WTC11 (cell line): ENCODE data around the gene TNS3. TPM values are rescaled to one million over a fixed set of nuclear protein-coding genes. Genes with fewer than 3 reads are reported as not detected.
A peak's percentile ranks its signal among the peaks of the same experiment; 100 is the strongest.

Source experiments
- ATAC-seq: fragments of 200-7000 bp; cut with Tn5 transposase; 2 replicates; pipeline ENCODE4 v1.10.0; 2021; ENCODE audit warnings: mild to moderate bottlenecking, moderate library complexity
- CTCF ChIA-PET: fragments of 300-600 bp; sonication (Branson Sonifier 250); formaldehyde crosslinking; loops from one replicate; lab custom pipeline; 2021; ENCODE audit warnings: antibody characterized with exemption; lab: Charles Lee
- POLR2A ChIA-PET: fragments of 350-600 bp; sonication (Branson Sonifier 250); formaldehyde crosslinking; loops from one replicate; lab custom pipeline; 2021; ENCODE audit warnings: antibody characterized with exemption; lab: Charles Lee
- DNase-seq: peaks from one replicate; pipeline ENCODE4 v3.0.0; 2021; ENCODE audit warnings: low spot score
- H3K27ac Mint-ChIP-seq: 2 replicates; pipeline ENCODE4 v1.8.0; 2021; ENCODE audit warnings: mixed read lengths
- H3K27me3 Mint-ChIP-seq: 2 replicates; pipeline ENCODE4 v1.8.0; 2021; ENCODE audit warnings: low read depth, mild to moderate bottlenecking, moderate library complexity, mixed read lengths
- H3K36me3 Mint-ChIP-seq: 2 replicates; pipeline ENCODE4 v1.8.0; 2021; ENCODE audit warnings: mixed read lengths
- H3K4me1 Mint-ChIP-seq: 2 replicates; pipeline ENCODE4 v1.8.0; 2022; ENCODE audit warnings: mixed read lengths
- H3K4me3 Mint-ChIP-seq: 2 replicates; pipeline ENCODE4 v1.8.0; 2021; ENCODE audit warnings: mild to moderate bottlenecking, moderate library complexity, mixed read lengths
- H3K9me3 Mint-ChIP-seq: 2 replicates; pipeline ENCODE4 v1.8.0; 2021; ENCODE audit warnings: mixed read lengths
- ATF3 ChIP-seq: sonication (generic); formaldehyde crosslinking; conservative IDR thresholded peaks from 2 replicates; pipeline ENCODE4 v1.8.1; 2022; ENCODE audit warnings: mild to moderate bottlenecking, missing genetic modification reagents
- GABPB1 ChIP-seq: sonication (generic); formaldehyde crosslinking; IDR thresholded peaks from 2 replicates; pipeline ENCODE4 v1.8.1; 2023; ENCODE audit warnings: mild to moderate bottlenecking, missing genetic modification reagents
- GTF2I ChIP-seq: fragments of 250-450 bp; sonication (Bioruptor Pico); conservative IDR thresholded peaks from 2 replicates; pipeline ENCODE4 v1.4.0; 2021; ENCODE audit warnings: mild to moderate bottlenecking
- MYBL2 ChIP-seq: sonication (generic); formaldehyde crosslinking; IDR thresholded peaks from 2 replicates; pipeline ENCODE4 v1.8.1; 2023; ENCODE audit warnings: mild to moderate bottlenecking, moderate library complexity, missing genetic modification reagents
- SOX15 ChIP-seq: fragments of 250-450 bp; sonication (Bioruptor Pico); IDR thresholded peaks from 2 replicates; pipeline ENCODE4 v1.9.0; 2021; ENCODE audit warnings: mild to moderate bottlenecking
- TEAD1 ChIP-seq: sonication (generic); formaldehyde crosslinking; IDR thresholded peaks from 2 replicates; pipeline ENCODE4 v1.8.0; 2022; ENCODE audit warnings: mild to moderate bottlenecking, missing genetic modification reagents
- ZBTB43 ChIP-seq: sonication (generic); formaldehyde crosslinking; IDR thresholded peaks from 2 replicates; pipeline ENCODE4 v1.8.1; 2023; ENCODE audit warnings: mild to moderate bottlenecking, missing genetic modification reagents
- ZMAT4 ChIP-seq: fragments of 250-450 bp; sonication (Bioruptor Pico); IDR thresholded peaks from 2 replicates; pipeline ENCODE4 v1.9.0; 2021; ENCODE audit warnings: mild to moderate bottlenecking
- ZNF138 ChIP-seq: sonication (generic); formaldehyde crosslinking; conservative IDR thresholded peaks from 2 replicates; pipeline ENCODE4 v1.8.1; 2022; ENCODE audit warnings: mild to moderate bottlenecking, moderate library complexity, missing genetic modification reagents
- ZNF425 ChIP-seq: fragments of 250-450 bp; sonication (Bioruptor Pico); conservative IDR thresholded peaks from 2 replicates; pipeline ENCODE4 v1.9.0; 2021; ENCODE audit warnings: mild to moderate bottlenecking
- total RNA-seq: library from RNA; stranded (reverse); gene quantifications from 3 replicates; pipeline ENCODE4 v1.2.3, GENCODE V29; 2021
- TF ChIP-seq, protein P1 (sequence below): sonication (generic); formaldehyde crosslinking; IDR thresholded peaks from 2 replicates; pipeline ENCODE4 v1.8.0; 2022; ENCODE audit warnings: missing genetic modification reagents
- TF ChIP-seq, protein P2 (sequence below): fragments of 250-450 bp; sonication (Bioruptor Pico); IDR thresholded peaks from 2 replicates; pipeline ENCODE4 v1.9.0; 2021; ENCODE audit warnings: mild to moderate bottlenecking, borderline replicate concordance
- TF ChIP-seq, protein P3 (sequence below): sonication (generic); formaldehyde crosslinking; IDR thresholded peaks from 2 replicates; pipeline ENCODE4 v1.8.0; 2022; ENCODE audit warnings: mild to moderate bottlenecking, missing genetic modification reagents

Gene TNS3
- total RNA-seq, 1 experiment from 2014 or later, result 37.7 TPM

DNA sequence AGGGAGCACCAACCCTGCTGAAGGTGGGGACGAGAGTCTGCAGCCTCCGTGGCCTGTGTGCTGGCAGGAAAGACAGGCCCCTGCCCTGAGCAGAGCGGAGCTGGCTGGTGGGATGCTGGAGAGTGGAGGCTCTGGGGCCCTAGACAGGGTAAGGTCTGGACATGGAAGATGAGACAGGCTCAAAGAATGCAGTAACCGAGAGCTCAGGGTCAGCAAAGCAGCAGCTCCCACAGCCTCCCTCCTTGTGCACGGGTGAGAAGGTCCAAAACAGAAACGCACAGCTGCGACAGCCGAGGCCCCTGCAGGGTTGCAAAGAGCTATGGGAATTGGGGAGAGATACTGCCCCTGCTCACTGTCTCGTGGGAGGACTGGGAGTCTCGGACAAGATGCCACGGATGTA, 80.5 kb downstream of the TNS3 start (continued):
- TF ChIP-seq, protein P1, sequence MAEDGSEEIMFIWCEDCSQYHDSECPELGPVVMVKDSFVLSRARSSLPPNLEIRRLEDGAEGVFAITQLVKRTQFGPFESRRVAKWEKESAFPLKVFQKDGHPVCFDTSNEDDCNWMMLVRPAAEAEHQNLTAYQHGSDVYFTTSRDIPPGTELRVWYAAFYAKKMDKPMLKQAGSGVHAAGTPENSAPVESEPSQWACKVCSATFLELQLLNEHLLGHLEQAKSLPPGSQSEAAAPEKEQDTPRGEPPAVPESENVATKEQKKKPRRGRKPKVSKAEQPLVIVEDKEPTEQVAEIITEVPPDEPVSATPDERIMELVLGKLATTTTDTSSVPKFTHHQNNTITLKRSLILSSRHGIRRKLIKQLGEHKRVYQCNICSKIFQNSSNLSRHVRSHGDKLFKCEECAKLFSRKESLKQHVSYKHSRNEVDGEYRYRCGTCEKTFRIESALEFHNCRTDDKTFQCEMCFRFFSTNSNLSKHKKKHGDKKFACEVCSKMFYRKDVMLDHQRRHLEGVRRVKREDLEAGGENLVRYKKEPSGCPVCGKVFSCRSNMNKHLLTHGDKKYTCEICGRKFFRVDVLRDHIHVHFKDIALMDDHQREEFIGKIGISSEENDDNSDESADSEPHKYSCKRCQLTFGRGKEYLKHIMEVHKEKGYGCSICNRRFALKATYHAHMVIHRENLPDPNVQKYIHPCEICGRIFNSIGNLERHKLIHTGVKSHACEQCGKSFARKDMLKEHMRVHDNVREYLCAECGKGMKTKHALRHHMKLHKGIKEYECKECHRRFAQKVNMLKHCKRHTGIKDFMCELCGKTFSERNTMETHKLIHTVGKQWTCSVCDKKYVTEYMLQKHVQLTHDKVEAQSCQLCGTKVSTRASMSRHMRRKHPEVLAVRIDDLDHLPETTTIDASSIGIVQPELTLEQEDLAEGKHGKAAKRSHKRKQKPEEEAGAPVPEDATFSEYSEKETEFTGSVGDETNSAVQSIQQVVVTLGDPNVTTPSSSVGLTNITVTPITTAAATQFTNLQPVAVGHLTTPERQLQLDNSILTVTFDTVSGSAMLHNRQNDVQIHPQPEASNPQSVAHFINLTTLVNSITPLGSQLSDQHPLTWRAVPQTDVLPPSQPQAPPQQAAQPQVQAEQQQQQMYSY (CRISPR knock-in tag), result no peak
- TF ChIP-seq, protein P2, sequence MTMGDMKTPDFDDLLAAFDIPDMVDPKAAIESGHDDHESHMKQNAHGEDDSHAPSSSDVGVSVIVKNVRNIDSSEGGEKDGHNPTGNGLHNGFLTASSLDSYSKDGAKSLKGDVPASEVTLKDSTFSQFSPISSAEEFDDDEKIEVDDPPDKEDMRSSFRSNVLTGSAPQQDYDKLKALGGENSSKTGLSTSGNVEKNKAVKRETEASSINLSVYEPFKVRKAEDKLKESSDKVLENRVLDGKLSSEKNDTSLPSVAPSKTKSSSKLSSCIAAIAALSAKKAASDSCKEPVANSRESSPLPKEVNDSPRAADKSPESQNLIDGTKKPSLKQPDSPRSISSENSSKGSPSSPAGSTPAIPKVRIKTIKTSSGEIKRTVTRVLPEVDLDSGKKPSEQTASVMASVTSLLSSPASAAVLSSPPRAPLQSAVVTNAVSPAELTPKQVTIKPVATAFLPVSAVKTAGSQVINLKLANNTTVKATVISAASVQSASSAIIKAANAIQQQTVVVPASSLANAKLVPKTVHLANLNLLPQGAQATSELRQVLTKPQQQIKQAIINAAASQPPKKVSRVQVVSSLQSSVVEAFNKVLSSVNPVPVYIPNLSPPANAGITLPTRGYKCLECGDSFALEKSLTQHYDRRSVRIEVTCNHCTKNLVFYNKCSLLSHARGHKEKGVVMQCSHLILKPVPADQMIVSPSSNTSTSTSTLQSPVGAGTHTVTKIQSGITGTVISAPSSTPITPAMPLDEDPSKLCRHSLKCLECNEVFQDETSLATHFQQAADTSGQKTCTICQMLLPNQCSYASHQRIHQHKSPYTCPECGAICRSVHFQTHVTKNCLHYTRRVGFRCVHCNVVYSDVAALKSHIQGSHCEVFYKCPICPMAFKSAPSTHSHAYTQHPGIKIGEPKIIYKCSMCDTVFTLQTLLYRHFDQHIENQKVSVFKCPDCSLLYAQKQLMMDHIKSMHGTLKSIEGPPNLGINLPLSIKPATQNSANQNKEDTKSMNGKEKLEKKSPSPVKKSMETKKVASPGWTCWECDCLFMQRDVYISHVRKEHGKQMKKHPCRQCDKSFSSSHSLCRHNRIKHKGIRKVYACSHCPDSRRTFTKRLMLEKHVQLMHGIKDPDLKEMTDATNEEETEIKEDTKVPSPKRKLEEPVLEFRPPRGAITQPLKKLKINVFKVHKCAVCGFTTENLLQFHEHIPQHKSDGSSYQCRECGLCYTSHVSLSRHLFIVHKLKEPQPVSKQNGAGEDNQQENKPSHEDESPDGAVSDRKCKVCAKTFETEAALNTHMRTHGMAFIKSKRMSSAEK (CRISPR knock-in tag), result no peak
- TF ChIP-seq ZNF425 (CRISPR knock-in tag), result no peak
- TF ChIP-seq ATF3 (CRISPR knock-in tag), result no peak
- TF ChIP-seq, protein P3, sequence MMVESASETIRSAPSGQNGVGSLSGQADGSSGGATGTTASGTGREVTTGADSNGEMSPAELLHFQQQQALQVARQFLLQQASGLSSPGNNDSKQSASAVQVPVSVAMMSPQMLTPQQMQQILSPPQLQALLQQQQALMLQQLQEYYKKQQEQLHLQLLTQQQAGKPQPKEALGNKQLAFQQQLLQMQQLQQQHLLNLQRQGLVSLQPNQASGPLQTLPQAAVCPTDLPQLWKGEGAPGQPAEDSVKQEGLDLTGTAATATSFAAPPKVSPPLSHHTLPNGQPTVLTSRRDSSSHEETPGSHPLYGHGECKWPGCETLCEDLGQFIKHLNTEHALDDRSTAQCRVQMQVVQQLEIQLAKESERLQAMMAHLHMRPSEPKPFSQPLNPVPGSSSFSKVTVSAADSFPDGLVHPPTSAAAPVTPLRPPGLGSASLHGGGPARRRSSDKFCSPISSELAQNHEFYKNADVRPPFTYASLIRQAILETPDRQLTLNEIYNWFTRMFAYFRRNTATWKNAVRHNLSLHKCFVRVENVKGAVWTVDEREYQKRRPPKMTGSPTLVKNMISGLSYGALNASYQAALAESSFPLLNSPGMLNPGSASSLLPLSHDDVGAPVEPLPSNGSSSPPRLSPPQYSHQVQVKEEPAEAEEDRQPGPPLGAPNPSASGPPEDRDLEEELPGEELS, result no peak
- TF ChIP-seq ZNF138 (CRISPR knock-in tag), result no peak
- no peak for TF ChIP-seq TEAD1 (CRISPR knock-in tag)
- no peak for TF ChIP-seq MYBL2
- TF ChIP-seq ZMAT4 (CRISPR knock-in tag), result no peak

- ATAC-seq (no peak), DNase-seq (no peak)
- Mint-ChIP-seq H3K9me3 (no peaks in the 10 kb centered on the region), H3K27ac (no peak overlapping the region; the same call in 1 of the 2 replicates), H3K4me3 (no peak overlapping the region), H3K4me1 (peaks cover 49% of the 10 kb centered on the region), H3K27me3 (no peaks in the 10 kb centered on the region), H3K36me3 (no peaks in the 10 kb centered on the region)
- TF ChIP-seq SOX15 (CRISPR knock-in tag) (no peak), ZBTB43 (CRISPR knock-in tag) (no peak), GABPB1 (CRISPR knock-in tag) (0 out of 2 replicates have a peak, but pooled peaks have one; percentile 46), GTF2I (CRISPR knock-in tag) (no peak)
- ChIA-PET POLR2A (no interaction called here), CTCF (interaction anchor here (0.8 kb wide), 1 partner anchor 16 kb away, joined by 4 read pairs; no protein-coding TSS in a partner anchor)
Measured at GRCh38 chr7:47500103-47500563, 81.8 kb downstream of the TNS3 start.
